ENCODE results near the gene CFAP299.

The CFAP299 gene

DNA sequence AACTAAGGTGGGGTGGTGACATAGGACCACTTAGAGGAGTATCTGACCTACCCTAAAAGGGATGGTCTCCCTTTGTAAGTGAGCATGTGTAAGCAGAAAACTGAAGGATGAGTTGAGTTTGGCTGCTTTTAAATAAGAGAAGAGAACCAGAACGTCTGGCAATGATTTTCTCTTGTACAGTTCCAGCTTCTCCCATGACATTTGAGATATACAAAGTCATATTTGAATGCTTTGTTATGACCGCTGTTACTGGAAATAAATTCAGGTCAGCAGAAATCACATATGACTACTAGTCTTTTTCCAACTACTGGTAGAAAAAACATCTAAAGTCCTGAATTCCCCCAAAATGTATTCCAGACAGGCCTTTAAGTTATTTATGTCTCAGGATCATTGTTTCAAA lies 381.7 kb downstream of the CFAP299 start:
- no peak for DNase-seq (ENCODE audit: low spot score)
- ATAC-seq (ENCODE audit: low read depth): no peak

DNA sequence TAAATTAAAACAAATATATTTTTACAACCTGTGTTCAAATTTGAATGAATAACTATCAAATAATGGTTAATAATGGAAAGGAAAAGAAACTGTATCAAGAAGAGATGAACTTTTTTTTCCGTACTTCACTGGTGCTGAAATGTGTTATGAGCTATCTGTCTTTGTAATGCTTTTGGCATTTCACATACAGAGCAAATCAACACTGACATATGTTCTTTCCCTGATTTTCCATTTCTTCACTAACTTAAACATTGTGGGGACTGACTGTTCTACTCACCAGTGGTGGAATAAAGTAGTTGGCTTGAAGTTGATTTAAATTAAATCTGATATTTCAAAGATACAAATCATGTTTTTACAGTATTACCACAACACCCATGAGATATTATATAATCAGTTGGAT lies 390.9 kb downstream of the CFAP299 start:
- Histone ChIP-seq H3K9me3 (ENCODE audit: severe bottlenecking) (peaks cover 3% of the 10 kb centered on the region), H3K4me1 (ENCODE audit: insufficient read depth, poor library complexity, severe bottlenecking) (no peaks in the 10 kb centered on the region), H3K27ac (ENCODE audit: poor library complexity, severe bottlenecking) (no peak overlapping the region), H3K27me3 (ENCODE audit: insufficient read depth, poor library complexity, severe bottlenecking) (no peaks in the 10 kb centered on the region), H3K36me3 (ENCODE audit: low read depth) (no peaks in the 10 kb centered on the region), H3K4me3 (ENCODE audit: severe bottlenecking) (no peak overlapping the region)
- no peak for ATAC-seq (ENCODE audit: low read depth)
- TF ChIP-seq CTCF (IDR thresholded peaks at IDR 0.05; ENCODE audit: poor library complexity, severe bottlenecking): no peak
- no peak for DNase-seq (ENCODE audit: low spot score)

More for the DNA sequence above, 381.7 kb downstream of the CFAP299 start:
- peaks cover 4% of the 10 kb centered on the region for H3K9me3 ChIP-seq (ENCODE audit: severe bottlenecking)
- H3K27me3 ChIP-seq (ENCODE audit: insufficient read depth, poor library complexity, severe bottlenecking): no peaks in the 10 kb centered on the region
- H3K36me3 ChIP-seq (ENCODE audit: low read depth): no peaks in the 10 kb centered on the region
- no peaks in the 10 kb centered on the region for H3K4me1 ChIP-seq (ENCODE audit: insufficient read depth, poor library complexity, severe bottlenecking)
- TF ChIP-seq CTCF (IDR thresholded peaks at IDR 0.05; ENCODE audit: poor library complexity, severe bottlenecking): no peak
- H3K27ac ChIP-seq (ENCODE audit: poor library complexity, severe bottlenecking): no peak overlapping the region
- H3K4me3 ChIP-seq (ENCODE audit: severe bottlenecking): no peak overlapping the region

DNA sequence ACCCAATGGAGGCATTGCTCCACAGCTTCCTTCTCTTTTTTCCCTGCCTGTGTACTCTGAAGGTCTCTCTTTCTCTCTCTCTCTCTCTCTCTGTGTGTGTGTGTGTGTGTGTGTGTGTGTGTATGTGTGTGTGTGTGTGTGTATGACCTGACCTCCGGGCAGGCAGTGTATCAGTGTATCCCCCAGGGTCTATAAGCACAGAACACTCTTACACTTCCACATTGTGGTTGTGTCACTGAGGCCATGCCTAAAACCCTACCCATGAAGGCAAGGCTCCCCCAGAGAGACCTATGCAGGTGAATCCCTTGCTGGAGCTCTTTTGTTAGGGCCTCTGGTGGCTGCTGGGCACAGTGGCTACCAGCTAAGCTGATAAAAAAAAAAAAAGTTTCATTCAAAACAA lies 394.6 kb downstream of the CFAP299 start:
- Histone ChIP-seq H3K9me3 (ENCODE audit: severe bottlenecking) (peaks cover 2% of the 10 kb centered on the region), H3K36me3 (ENCODE audit: low read depth) (no peaks in the 10 kb centered on the region), H3K4me1 (ENCODE audit: insufficient read depth, poor library complexity, severe bottlenecking) (peaks cover 13% of the 10 kb centered on the region), H3K4me3 (ENCODE audit: severe bottlenecking) (no peak overlapping the region), H3K27me3 (ENCODE audit: insufficient read depth, poor library complexity, severe bottlenecking) (no peaks in the 10 kb centered on the region), H3K27ac (ENCODE audit: poor library complexity, severe bottlenecking) (no peak overlapping the region)
- ATAC-seq (ENCODE audit: low read depth): no peak
- TF ChIP-seq CTCF (IDR thresholded peaks at IDR 0.05; ENCODE audit: poor library complexity, severe bottlenecking): no peak
- no peak for DNase-seq (ENCODE audit: low spot score)

GRCh38 chr4:80731436-80731835 lies 395.9 kb downstream of the CFAP299 start:
- no peak for ATAC-seq (ENCODE audit: low read depth)
- H3K4me1 ChIP-seq (ENCODE audit: insufficient read depth, poor library complexity, severe bottlenecking): peaks cover 13% of the 10 kb centered on the region
- no peaks in the 10 kb centered on the region for H3K27me3 ChIP-seq (ENCODE audit: insufficient read depth, poor library complexity, severe bottlenecking)
- no peak for TF ChIP-seq CTCF (IDR thresholded peaks at IDR 0.05; ENCODE audit: poor library complexity, severe bottlenecking)
- H3K9me3 ChIP-seq (ENCODE audit: severe bottlenecking): peaks cover 2% of the 10 kb centered on the region
- H3K27ac ChIP-seq (ENCODE audit: poor library complexity, severe bottlenecking): peak overlapping the region; percentile 40
- DNase-seq (ENCODE audit: low spot score): no peak
- H3K36me3 ChIP-seq (ENCODE audit: low read depth): no peaks in the 10 kb centered on the region
- H3K4me3 ChIP-seq (ENCODE audit: severe bottlenecking): no peak overlapping the region

DNA sequence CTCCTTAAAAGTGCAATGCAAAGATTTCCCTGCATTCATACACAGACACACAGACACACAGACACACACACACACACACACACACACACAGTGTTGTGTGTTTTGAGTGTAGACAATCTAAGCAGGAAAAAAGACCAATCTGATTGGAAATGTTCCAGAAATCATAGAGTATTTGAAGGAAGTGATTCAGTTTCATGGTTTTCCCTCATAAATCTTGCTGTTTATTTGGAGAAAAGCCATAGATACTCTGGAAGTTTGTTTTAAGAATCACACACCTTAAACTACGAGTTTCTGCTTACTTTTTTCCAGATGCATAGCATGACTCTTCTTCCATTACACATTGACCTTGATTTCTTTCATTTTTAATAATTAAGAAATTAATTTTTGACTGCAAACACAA lies 396.5 kb downstream of the CFAP299 start:
- Histone ChIP-seq H3K27ac (ENCODE audit: poor library complexity, severe bottlenecking) (peak overlapping the region; percentile 40), H3K27me3 (ENCODE audit: insufficient read depth, poor library complexity, severe bottlenecking) (no peaks in the 10 kb centered on the region), H3K4me1 (ENCODE audit: insufficient read depth, poor library complexity, severe bottlenecking) (peaks cover 13% of the 10 kb centered on the region), H3K9me3 (ENCODE audit: severe bottlenecking) (peaks cover 2% of the 10 kb centered on the region), H3K36me3 (ENCODE audit: low read depth) (no peaks in the 10 kb centered on the region), H3K4me3 (ENCODE audit: severe bottlenecking) (no peak overlapping the region)
- peak; percentile 61 for ATAC-seq (ENCODE audit: low read depth)
- no peak for TF ChIP-seq CTCF (IDR thresholded peaks at IDR 0.05; ENCODE audit: poor library complexity, severe bottlenecking)
- no peak for DNase-seq (ENCODE audit: low spot score)

All from RWPE2 (cell line).